ENCODE measurements around the gene FARS2.

FARS2 gene

DNA sequence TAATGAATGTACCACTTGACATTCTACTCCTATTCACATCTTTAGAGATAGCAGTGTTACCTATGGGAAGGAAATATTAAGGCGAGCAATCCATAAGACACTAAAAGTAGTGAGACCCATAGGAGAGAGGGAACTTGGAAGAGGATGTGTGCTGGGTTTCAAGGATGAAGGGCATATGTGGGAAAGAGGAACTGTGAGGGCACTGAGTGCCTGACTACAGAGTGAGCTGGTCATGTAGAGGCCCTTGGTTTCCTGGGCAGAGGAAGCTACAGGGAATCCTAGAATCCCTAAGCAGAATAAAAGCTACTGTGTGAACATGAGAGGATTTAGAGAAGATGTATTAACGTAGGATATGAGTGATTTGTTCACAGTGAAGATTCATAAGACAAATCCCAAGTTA is 262.8 kb downstream of the FARS2 start:
- in situ Hi-C loops (cut with MboI; ENCODE audit: low sequenced_read_pairs): no loop called here

DNA sequence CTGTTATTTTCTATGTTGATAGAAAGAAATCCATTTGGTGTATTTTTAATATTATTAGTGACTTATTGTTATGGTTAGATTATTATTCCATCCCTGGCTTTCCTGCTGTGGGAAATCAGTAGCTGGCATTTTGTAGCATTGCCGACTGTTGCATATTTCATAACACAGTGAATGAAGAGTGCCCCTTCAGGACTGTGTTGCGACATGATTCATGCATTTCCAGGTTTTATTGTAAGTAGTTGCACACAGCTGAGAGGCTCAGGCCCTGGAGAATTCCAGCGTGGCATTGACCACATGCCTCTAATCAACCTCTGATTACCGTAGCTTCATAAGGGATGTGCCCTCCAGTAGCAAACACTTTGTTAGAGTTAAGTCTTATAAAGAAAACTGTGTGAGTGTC is 263.9 kb downstream of the FARS2 start:
- in situ Hi-C loops (cut with MboI; ENCODE audit: low sequenced_read_pairs): no loop called here

DNA sequence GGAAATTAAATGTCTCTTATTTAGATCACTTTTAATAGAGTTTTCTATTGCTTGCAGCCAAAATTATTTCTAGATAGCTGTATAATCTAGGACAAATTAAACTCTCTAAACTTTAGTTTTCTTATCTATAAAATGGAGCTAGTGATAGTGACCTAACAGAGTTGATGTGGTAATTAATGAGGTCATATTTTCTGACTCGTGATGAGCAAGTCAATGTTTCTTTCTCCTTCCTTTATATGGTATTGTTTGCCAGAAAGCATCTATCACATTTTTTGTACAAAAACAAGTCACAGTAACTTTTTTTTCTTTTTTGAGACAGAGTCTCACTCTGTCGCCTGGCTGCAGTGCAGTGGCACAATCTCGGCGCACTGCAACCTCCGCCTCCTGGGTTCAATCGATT is 267.7 kb downstream of the FARS2 start:
- in situ Hi-C loops (cut with MboI; ENCODE audit: low sequenced_read_pairs): no loop called here

DNA sequence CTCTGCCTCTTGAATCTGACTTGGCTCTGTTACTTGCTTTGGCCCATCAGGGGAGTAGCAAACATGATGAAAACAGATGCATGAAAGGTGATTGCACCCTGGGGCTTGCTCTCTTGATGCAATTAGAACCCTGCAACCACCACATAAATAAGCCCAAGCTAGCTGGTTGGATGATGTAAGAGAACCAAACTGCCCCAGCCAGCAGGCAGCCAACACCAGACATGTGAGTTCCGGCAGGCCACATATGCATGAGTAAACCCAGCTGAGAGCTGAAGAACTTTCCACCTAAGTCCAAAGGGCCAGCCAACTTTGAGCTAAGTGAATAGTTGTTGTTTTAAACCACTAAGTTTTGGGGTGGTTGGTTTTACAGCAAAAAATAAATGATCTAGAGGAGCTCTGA is 268.4 kb downstream of the FARS2 start:
- in situ Hi-C loops (cut with MboI; ENCODE audit: low sequenced_read_pairs): no loop called here

DNA sequence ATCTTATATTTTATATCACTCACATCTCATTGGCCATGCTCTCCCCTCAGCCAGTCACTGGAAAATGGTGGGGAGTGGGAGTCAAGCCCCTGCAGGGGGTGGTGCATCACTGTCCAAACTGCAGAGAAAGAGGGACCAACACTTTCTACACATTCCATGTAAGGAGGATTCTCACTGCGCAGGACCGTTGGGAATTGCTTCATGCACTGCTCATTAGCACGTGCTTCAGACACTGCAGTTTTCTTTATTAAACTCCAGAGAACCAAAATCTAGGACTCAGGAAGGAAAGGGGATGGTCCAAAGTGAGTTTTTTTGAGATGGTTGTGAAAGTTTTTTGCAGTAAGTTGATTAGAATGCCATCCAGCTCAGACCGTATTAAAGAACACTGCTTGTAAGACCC is 269.8 kb downstream of the FARS2 start:
- in situ Hi-C loops (cut with MboI; ENCODE audit: low sequenced_read_pairs): no loop called here

DNA sequence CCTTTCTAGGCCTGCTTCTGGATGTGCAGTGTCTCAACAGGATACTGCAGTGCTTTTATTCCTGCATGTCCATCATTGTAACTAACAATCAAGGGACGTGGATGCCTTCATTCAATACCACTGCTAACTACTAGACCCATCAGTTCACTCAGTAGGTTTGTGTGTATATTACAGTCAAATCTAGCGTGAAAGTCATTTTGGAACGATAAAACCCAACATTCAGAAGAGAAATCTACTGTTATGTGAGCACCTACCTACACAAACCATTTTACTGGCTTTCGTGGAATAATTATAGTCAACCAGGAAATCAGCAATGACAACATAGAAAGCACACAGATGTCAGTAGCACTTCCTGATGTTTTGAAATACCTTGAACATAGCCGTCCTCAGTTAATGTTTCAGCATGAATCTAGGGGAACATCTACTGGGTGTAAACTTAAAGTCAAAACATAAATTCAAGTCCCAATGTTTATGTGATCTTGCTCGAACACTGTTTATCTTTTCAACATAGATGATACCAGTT is 270.6 kb downstream of the FARS2 start:
- in situ Hi-C loops (cut with MboI; ENCODE audit: low sequenced_read_pairs): no loop called here

DNA sequence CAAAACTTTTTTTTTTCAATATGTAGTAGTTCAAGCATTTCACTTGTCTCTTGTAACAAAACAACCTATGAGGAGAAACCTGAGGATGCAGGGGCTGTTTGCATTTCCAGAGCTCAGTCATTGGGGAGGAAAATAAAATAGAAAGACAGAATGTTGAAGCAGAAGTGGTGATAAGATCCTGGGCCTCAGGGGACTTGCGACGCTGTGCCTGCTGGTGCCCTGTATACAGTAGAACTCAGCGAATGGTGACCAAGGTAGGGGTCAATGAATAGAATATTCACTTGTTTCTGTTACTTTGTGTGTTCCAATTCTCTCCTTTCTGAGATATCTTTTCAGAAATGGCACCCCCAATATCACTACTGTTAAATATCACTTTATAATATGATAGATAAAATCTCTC is 271.6 kb downstream of the FARS2 start:
- in situ Hi-C loops (cut with MboI; ENCODE audit: low sequenced_read_pairs): no loop called here

DNA sequence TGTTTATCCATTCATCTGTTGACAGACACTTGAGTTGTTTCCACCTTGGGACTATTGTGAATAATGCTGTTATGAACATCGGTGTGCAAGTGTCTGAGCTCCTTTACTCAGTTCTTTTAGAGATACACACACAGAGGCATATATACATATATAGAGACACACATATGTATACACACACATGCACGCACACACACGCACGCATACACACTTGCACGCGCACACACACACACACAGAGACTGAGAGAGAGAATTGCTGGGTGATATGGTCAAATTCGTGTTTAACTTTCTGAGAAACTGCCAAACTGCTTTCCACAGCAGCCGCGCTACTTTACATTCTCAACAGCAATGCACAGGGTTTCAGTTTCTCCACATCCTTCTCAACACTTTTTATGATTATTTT is 273.3 kb downstream of the FARS2 start:
- in situ Hi-C loops (cut with MboI; ENCODE audit: low sequenced_read_pairs): no loop called here

DNA sequence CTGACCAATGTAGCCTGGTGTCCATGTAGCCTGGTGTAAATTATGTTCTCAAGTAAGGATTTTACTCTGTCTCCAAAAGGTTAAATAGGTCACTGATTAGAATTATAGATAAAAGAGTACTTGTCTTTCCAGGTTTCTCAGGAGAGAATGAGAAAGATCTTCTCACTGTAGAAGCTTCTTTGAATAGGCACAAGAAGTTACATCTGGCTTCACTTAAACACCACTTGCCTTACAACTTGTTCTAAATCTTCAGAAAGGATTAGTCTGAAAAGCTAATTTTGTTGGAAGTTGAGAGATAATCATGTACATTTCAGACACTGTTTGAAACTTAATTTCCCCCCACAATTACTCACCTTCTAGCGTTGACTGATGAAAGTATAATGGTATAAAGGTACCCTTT is 275.3 kb downstream of the FARS2 start:
- in situ Hi-C loops (cut with MboI; ENCODE audit: low sequenced_read_pairs): no loop called here

DNA sequence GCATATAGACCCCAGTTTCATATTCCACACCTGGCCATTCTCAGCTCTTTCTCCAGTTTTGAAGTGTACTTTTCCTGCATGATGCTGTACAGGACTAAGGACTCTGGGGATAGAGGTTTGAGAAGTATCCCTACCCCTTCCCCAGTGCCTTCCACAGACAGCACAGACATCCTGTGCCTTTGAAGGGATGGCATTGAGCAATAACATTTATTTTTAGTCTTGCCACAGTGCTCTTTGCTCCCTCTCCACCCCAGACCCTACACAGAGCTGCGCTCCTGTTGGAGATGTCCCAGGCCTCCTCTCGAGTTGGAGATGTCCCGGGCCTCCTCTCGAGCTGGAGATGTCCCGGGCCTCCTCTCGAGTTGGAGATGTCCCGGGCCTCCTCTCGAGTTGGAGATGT is 275.8 kb downstream of the FARS2 start:
- in situ Hi-C loops (cut with MboI; ENCODE audit: low sequenced_read_pairs): no loop called here

DNA sequence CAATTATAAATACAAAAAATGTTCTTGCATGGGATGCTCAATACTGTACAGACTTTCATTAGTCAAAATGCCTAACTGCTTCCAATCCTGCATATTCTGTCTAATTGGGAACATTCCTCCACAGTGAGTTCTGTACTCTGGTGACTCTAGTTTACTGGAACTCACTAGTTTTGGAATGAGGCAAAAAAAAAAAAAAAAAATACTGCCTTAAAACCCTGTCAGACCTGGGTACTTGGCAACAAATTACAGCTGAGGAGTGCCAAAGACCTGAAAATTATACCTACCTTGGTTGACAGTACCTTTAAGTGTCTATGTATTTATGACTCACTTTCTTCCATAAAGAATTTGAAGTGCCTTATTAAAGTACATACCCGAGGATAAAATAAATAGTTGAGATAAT is 276.7 kb downstream of the FARS2 start:
- in situ Hi-C loops (cut with MboI; ENCODE audit: low sequenced_read_pairs): no loop called here

DNA sequence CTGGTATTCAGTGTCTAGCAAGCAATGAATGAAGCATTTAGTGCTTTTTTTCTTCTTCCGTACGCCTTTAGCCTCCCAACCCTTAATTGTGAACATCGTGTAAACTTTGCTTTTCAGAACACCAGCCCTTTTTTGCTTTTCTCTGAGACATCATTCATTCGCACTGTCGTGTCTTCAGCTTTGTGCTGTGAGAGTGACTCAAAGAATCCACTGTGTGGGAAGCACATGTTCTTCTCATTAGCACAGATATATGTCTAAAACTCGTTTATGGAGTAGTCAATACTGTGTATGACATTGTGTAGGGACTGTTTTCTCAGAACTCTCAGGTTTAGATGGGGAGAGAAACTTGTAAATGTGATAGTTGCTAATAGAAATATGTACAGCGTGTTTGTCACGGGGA is 279.1 kb downstream of the FARS2 start:
- in situ Hi-C loops (cut with MboI; ENCODE audit: low sequenced_read_pairs): no loop called here

DNA sequence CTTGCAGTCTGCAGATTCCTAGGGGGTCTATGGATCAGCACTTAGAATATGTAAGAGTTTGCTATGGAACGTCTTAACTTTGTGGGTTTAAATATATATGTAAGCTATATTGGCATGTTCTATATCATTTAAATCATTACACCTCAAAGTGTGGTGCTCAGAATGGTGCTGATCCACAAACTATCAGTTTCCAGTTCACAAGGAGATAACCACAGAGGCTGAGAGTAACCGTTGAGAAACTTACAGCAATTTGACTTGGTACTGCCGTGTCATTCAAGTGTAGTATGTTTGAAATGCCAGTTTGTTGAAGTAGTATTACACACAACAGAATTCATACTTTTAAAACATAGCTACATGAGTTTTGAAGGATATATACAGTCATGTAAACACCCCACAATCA is 279.7 kb downstream of the FARS2 start:
- in situ Hi-C loops (cut with MboI; ENCODE audit: low sequenced_read_pairs): no loop called here

DNA sequence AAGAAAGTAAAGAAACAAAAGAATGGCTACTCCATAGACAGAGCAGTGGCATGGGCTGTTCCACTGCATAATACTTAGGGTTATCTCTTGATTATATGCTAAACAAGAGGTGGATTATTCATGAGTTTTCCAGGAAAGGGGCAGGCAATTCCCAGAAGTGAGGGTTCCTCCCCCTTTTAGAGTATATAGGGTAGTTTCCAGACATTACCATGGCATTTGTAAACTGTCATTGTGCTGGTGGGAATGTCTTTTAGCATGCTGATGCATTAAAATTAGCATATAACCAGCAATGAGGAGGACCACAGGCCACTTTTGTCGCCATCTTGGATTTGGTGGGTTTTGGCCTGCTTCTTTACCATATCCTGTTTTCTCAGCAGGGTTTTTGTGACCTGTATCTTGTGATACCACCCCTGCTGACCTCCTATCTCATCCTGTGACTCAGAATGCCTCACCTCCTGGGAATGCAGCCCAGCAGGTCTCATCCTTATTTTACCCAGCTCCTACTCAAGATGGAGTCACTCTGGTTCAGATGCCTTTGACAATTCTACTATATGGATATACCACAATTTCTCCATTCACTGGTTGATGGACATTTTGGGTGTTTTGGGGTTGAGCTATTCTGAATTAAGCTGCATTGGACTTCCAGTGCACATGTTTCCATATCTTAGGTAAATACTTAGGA is 280.6 kb downstream of the FARS2 start:
- in situ Hi-C loops (cut with MboI; ENCODE audit: low sequenced_read_pairs): no loop called here

DNA sequence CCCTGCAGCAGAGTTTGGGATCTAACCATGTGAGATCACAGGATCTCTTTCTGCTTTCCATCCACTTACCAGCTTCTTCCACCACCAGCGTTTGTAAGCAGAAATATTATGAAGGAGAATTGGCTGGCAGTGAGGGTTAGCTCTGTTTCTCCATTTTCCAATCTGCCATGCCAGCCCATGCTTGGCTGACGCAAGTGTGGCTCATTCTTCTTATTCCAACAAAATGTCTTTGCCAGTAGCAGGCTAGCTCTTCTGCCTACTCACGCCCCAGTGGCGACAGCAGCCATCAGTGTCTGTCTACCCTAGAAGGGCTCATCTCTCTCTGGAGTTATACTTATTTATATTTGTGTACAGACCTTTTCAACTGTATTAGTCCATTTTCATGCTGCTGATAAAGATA is 286.2 kb downstream of the FARS2 start:
- in situ Hi-C loops (cut with MboI; ENCODE audit: low sequenced_read_pairs): no loop called here

DNA sequence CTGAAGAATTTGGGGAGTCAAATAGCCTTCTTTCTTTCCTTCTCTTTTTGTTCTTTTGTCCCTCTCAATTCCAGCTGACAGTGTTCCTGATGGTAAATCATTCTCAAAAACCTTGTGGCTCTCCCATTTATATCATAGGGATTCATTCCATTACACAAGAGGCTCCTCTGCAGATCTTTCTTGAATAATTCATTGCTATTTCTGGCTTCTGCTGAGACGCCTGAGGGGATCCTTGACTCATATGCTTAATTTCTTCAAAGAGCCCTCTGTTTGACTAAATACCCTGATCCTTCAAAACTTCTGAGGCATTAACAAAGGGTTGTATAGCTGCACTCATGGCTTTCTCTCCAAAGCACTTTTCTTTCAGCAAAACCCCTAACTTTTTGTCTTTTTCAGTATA is 289.3 kb downstream of the FARS2 start:
- in situ Hi-C loops (cut with MboI; ENCODE audit: low sequenced_read_pairs): no loop called here

DNA sequence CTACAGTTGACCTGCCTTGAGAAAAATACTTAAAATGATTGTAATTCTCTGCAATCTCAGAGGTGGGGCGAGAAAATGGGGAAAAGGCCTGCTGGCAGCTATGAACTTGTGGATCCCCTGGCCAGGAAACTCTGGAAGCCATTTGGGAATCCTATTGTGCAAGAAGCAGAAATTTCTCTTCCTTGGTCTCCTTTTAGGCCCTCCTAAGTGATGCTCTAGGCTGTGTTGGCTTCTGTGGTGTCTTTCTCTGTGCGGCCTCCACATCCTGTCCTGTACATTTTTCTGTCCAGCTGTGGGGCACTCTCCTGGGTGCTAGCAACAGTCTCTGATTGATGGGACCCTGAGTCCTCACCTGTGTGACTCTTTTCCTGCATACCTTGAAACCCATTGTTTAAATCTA is 290.9 kb downstream of the FARS2 start:
- in situ Hi-C loops (cut with MboI; ENCODE audit: low sequenced_read_pairs): no loop called here

DNA sequence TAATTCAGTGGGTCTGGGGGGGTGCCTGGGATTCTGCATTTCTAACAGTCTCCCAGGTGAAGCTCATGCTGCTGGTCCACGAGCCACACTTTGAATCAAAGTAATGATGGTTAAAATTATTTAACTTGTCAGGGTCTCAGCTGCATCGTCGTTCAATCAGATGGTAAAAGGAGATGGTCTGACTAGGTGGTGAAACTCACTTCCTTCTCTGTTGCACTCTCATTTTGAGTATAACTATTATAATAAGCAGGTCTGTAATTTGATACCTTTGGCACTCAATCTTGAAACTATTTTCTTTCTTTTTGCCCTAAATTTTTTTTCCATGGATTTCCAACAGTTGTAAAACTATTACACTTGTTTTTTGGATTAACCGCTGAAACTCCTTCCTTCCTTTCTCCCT is 292.5 kb downstream of the FARS2 start:
- in situ Hi-C loops (cut with MboI; ENCODE audit: low sequenced_read_pairs): no loop called here

DNA sequence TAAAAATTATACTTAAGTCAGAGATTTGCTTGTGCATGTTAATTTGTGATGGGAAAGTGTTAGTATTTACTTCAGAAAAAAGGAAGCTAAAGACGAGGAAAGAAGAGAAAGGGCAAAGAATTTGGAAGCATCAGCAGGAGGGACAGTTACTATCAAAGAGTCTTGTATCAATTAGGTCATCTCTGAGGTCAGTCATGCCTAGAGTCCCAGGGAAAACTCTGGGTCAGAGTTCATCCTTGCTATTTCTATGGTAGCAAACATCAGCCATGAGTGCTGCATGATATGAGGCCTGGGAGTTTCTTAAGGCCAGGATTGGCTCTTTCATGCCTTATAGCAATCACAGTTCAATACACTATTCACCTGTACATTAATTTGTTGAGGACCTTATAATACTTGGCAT is 292.9 kb downstream of the FARS2 start:
- in situ Hi-C loops (cut with MboI; ENCODE audit: low sequenced_read_pairs): no loop called here

DNA sequence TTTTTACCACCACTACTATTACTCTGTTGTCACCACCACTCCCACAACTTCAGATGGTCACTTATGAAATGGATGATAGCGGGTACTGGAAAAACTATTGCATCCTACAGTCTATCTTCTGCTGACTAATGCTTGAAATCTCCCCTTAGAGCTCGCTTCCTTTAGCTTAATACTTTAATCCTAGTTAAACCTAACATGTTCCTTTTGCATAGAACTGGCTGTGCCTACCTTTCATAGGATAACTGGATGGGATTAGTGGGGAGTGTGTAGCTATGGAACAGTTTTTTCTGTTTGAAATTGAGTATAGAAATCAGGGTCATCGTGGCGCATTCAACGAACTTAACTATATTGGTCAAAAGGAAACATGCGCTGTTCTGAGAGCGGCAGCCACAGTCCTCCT is 294.7 kb downstream of the FARS2 start:
- in situ Hi-C loops (cut with MboI; ENCODE audit: low sequenced_read_pairs): no loop called here

DNA sequence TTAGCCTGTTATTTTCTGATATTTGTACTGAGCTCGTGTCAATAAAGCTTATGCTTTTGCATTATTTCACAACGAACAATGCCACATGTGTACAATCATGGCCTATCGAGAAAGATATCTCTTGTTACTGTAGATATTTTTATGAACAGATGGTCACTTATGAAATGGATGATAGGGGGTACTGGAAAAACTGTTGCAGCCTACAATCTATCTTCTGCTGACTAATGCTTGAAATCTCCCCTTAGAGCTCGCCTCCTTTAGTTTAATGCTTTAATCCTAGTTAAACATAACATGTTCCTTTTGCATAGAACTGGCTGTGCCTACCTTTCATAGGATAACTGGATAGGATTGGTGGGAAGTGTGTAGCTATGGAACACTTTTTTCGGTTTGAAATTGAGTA is 296.2 kb downstream of the FARS2 start:
- in situ Hi-C loops (cut with MboI; ENCODE audit: low sequenced_read_pairs): no loop called here

DNA sequence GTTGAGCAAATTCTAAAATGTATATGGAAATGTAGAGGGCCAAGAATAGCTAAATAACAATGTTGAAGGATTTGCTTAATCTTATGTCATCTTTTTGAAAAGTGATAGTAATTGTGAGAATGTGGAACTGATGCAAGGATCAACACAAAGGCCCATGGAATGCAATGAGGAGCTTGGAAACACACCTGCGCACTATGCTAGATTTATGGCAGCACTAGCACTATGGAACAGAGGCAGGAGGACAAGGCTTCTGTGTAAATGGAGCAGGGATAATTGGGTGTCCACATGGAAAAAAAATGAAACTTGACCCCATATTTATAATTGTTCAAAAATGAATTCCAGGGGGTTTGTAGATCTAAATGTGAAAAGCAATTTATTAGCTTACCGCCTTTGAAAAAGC is 298.3 kb downstream of the FARS2 start:
- in situ Hi-C loops (cut with MboI; ENCODE audit: low sequenced_read_pairs): no loop called here

DNA sequence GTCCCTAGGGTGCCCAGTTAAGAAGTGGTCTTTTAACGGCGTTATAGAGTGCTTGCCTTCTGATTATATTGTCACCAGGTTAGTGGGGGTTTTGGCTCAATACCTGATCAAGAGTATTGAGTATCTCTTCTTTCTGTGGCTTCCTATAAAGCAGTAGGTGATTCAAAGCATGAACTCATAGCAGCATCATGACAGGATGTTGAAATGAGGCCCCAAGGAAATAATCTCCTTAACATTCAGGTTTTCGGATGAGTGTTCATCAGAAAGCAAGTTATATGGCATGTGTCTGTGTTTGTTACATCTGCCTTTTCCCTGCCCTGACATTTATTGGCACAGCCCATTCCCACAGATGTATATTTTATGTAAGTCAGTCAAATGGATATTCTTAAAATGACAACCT is 301.0 kb downstream of the FARS2 start:
- in situ Hi-C loops (cut with MboI; ENCODE audit: low sequenced_read_pairs): no loop called here
